GM12878 (cell line): ENCODE data around the gene SMARCE1. TPM values are rescaled to one million over a fixed set of nuclear protein-coding genes. Genes with fewer than 3 reads are reported as not detected.

Source experiments
- ATF7 ChIP-seq: fragments of 450-650 bp; IDR thresholded peaks from 2 replicates; pipeline ENCODE4 v1.6.1; 2016; ENCODE audit warnings: low read depth, mild to moderate bottlenecking
- CHD2 ChIP-seq: IDR thresholded peaks from 2 replicates; pipeline ENCODE4 v1.6.1; 2011; ENCODE audit warnings: low read depth, low read length, improper control_type of control experiment, borderline replicate concordance
- EP300 ChIP-seq, 2 experiments: fragments of 150-350 bp in 1 of 2; IDR thresholded peaks; 2 replicates each; pipeline ENCODE4 v1.6.1; 2011 to 2012; ENCODE audit warnings: low read depth in 2 of 2, low read length in 2 of 2, borderline replicate concordance in 1 of 2, improper control_type of control experiment in 1 of 2, inconsistent platforms in 1 of 2; ENCODE audit not compliant: control insufficient read depth in 1 of 2
- HDAC2 ChIP-seq: fragments of 200-600 bp; sonication (generic); IDR thresholded peaks from 2 replicates; pipeline ENCODE4 v1.6.1; 2017
- KLF5 ChIP-seq: fragments of 450-650 bp; IDR thresholded peaks from 2 replicates; pipeline ENCODE4 v1.6.1; 2014; ENCODE audit warnings: mild to moderate bottlenecking; ENCODE audit not compliant: partially characterized antibody
- NBN ChIP-seq: fragments of 450-650 bp; IDR thresholded peaks from 2 replicates; pipeline ENCODE4 v1.6.1; 2016
- NFIC ChIP-seq: IDR thresholded peaks from 2 replicates; pipeline ENCODE4 v1.6.1; 2012; ENCODE audit warnings: low read depth, mild to moderate bottlenecking, inconsistent platforms, low read length, moderate library complexity
- NR2C2 ChIP-seq: IDR thresholded peaks from 2 replicates; pipeline ENCODE4 v1.6.1; 2011; ENCODE audit warnings: borderline replicate concordance, low read depth; ENCODE audit not compliant: control insufficient read depth, insufficient read length
- SMAD5 ChIP-seq: IDR thresholded peaks from 2 replicates; pipeline ENCODE4 v1.6.1; 2016; ENCODE audit warnings: antibody characterized with exemption, low read depth
- SREBF2 ChIP-seq: IDR thresholded peaks from 2 replicates; pipeline ENCODE4 v1.6.1; 2012; ENCODE audit warnings: mild to moderate bottlenecking, low read length
- ZNF384 ChIP-seq: IDR thresholded peaks from 2 replicates; pipeline ENCODE4 v1.6.1; 2012; ENCODE audit warnings: low read depth, mild to moderate bottlenecking, low read length, improper control_type of control experiment, borderline replicate concordance
- polyA plus RNA-seq, 11 experiments: library from polyadenylated mRNA; depleted of rRNA in 4 of 11; unstranded in 6 of 11; stranded (reverse) in 5 of 11; fragments of >200 nt; fragmentation: Nextera tagmentation in 4 of 11; fragmentation: Illumina TruSeq in 1 of 11; extraction: Ambion mirVana in 4 of 11; extraction: Trizol in 1 of 11; gene quantifications; 1 replicate in 1 of 11; 2 replicates in 10 of 11; pipeline versions ENCODE4 v1.2.1 to v1.2.3, GENCODE V29; 2011 to 2016; ENCODE audit warnings: inconsistent platforms in 2 of 11, missing spikeins in 2 of 11, low read depth in 1 of 11
- total RNA-seq, 4 experiments: library from RNA; depleted of rRNA in 3 of 4; stranded (reverse); fragments of >200 nt in 3 of 4; fragmentation: Illumina TruSeq in 1 of 4; extraction: Trizol in 1 of 4; gene quantifications; 2 replicates each; pipeline versions ENCODE4 v1.2.1 to v1.2.3, GENCODE V29; 2013 to 2021
- TF ChIP-seq, protein P1 (sequence below): IDR thresholded peaks from 2 replicates; pipeline ENCODE4 v1.6.1; 2012; ENCODE audit warnings: improper control_type of control experiment, low read depth, low read length; ENCODE audit not compliant: insufficient replicate concordance
- TF ChIP-seq, protein P2 (sequence below): IDR thresholded peaks from 2 replicates; pipeline ENCODE4 v1.6.1; 2012; ENCODE audit warnings: low read depth, low read length, improper control_type of control experiment
- TF ChIP-seq, protein P3 (sequence below): fragments of 450-650 bp; IDR thresholded peaks from 2 replicates; pipeline ENCODE4 v1.6.1; 2018; ENCODE audit warnings: mild to moderate bottlenecking, low read depth, moderate library complexity; ENCODE audit not compliant: partially characterized antibody
- TF ChIP-seq, protein P4 (sequence below): IDR thresholded peaks from 2 replicates; pipeline ENCODE4 v1.6.1; 2012; ENCODE audit warnings: mild to moderate bottlenecking, low read depth, low read length
- TF ChIP-seq, protein P5 (sequence below): fragments of 450-650 bp; IDR thresholded peaks from 2 replicates; pipeline ENCODE4 v1.6.1; 2017; ENCODE audit warnings: mild to moderate bottlenecking, low read depth, inconsistent platforms; ENCODE audit not compliant: poor library complexity, severe bottlenecking

Gene SMARCE1
- total and polyA plus RNA-seq, 10 of the 15 experiments (the other 5 are each of a cell fraction or from before 2014, with no cell fraction given): 87.9 to 191 (median 132) TPM

DNA sequence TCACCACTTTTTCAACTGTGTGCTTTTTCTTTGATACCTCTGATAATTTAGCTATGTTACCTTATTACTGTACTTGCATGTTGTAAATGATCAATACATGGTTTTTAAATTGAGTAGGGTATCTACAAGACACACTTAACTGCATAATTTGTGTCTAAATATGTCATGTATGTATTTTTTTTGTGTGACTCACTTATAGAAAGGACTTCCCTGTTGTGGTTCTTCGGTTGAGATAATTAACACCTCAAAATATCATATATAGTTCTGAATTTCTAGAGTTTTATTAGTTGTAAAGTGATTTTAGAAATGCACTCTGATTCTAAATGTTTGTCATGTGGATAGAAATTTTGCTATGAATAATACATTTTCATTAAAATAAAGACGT, 31.9 kb upstream of the SMARCE1 start (continued):
- peak; percentile 43; the same call in 1 of the 2 replicates for TF ChIP-seq ZNF384
- TF ChIP-seq NBN: 0 out of 2 replicates have a peak, but pooled peaks have one; percentile 2
- TF ChIP-seq KLF5: no peak
- no peak for TF ChIP-seq CHD2
- TF ChIP-seq SMAD5: no peak
- no peak for TF ChIP-seq HDAC2
- TF ChIP-seq SREBF2: no peak
- peak; percentile 42; the same call in 1 of the 2 replicates for TF ChIP-seq ATF7
- no peak for TF ChIP-seq NFIC
- peak in 1 of 2 experiments; percentile 29; a peak in 1 of 4 replicates for TF ChIP-seq EP300 (IDR thresholded peaks at IDR 0.05; ENCODE audit: borderline replicate concordance in 1 of 2, control insufficient read depth in 1 of 2, low read depth in 2 of 2, low read length in 2 of 2)
- TF ChIP-seq, protein P1, sequence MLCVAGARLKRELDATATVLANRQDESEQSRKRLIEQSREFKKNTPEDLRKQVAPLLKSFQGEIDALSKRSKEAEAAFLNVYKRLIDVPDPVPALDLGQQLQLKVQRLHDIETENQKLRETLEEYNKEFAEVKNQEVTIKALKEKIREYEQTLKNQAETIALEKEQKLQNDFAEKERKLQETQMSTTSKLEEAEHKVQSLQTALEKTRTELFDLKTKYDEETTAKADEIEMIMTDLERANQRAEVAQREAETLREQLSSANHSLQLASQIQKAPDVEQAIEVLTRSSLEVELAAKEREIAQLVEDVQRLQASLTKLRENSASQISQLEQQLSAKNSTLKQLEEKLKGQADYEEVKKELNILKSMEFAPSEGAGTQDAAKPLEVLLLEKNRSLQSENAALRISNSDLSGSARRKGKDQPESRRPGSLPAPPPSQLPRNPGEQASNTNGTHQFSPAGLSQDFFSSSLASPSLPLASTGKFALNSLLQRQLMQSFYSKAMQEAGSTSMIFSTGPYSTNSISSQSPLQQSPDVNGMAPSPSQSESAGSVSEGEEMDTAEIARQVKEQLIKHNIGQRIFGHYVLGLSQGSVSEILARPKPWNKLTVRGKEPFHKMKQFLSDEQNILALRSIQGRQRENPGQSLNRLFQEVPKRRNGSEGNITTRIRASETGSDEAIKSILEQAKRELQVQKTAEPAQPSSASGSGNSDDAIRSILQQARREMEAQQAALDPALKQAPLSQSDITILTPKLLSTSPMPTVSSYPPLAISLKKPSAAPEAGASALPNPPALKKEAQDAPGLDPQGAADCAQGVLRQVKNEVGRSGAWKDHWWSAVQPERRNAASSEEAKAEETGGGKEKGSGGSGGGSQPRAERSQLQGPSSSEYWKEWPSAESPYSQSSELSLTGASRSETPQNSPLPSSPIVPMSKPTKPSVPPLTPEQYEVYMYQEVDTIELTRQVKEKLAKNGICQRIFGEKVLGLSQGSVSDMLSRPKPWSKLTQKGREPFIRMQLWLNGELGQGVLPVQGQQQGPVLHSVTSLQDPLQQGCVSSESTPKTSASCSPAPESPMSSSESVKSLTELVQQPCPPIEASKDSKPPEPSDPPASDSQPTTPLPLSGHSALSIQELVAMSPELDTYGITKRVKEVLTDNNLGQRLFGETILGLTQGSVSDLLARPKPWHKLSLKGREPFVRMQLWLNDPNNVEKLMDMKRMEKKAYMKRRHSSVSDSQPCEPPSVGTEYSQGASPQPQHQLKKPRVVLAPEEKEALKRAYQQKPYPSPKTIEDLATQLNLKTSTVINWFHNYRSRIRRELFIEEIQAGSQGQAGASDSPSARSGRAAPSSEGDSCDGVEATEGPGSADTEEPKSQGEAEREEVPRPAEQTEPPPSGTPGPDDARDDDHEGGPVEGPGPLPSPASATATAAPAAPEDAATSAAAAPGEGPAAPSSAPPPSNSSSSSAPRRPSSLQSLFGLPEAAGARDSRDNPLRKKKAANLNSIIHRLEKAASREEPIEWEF: peak; percentile 76
- TF ChIP-seq, protein P2, sequence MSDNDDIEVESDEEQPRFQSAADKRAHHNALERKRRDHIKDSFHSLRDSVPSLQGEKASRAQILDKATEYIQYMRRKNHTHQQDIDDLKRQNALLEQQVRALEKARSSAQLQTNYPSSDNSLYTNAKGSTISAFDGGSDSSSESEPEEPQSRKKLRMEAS: no peak
- TF ChIP-seq, protein P3, sequence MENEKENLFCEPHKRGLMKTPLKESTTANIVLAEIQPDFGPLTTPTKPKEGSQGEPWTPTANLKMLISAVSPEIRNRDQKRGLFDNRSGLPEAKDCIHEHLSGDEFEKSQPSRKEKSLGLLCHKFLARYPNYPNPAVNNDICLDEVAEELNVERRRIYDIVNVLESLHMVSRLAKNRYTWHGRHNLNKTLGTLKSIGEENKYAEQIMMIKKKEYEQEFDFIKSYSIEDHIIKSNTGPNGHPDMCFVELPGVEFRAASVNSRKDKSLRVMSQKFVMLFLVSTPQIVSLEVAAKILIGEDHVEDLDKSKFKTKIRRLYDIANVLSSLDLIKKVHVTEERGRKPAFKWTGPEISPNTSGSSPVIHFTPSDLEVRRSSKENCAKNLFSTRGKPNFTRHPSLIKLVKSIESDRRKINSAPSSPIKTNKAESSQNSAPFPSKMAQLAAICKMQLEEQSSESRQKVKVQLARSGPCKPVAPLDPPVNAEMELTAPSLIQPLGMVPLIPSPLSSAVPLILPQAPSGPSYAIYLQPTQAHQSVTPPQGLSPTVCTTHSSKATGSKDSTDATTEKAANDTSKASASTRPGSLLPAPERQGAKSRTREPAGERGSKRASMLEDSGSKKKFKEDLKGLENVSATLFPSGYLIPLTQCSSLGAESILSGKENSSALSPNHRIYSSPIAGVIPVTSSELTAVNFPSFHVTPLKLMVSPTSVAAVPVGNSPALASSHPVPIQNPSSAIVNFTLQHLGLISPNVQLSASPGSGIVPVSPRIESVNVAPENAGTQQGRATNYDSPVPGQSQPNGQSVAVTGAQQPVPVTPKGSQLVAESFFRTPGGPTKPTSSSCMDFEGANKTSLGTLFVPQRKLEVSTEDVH: no peak
- no peak for TF ChIP-seq NR2C2
- TF ChIP-seq, protein P4, sequence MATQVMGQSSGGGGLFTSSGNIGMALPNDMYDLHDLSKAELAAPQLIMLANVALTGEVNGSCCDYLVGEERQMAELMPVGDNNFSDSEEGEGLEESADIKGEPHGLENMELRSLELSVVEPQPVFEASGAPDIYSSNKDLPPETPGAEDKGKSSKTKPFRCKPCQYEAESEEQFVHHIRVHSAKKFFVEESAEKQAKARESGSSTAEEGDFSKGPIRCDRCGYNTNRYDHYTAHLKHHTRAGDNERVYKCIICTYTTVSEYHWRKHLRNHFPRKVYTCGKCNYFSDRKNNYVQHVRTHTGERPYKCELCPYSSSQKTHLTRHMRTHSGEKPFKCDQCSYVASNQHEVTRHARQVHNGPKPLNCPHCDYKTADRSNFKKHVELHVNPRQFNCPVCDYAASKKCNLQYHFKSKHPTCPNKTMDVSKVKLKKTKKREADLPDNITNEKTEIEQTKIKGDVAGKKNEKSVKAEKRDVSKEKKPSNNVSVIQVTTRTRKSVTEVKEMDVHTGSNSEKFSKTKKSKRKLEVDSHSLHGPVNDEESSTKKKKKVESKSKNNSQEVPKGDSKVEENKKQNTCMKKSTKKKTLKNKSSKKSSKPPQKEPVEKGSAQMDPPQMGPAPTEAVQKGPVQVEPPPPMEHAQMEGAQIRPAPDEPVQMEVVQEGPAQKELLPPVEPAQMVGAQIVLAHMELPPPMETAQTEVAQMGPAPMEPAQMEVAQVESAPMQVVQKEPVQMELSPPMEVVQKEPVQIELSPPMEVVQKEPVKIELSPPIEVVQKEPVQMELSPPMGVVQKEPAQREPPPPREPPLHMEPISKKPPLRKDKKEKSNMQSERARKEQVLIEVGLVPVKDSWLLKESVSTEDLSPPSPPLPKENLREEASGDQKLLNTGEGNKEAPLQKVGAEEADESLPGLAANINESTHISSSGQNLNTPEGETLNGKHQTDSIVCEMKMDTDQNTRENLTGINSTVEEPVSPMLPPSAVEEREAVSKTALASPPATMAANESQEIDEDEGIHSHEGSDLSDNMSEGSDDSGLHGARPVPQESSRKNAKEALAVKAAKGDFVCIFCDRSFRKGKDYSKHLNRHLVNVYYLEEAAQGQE: no peak
- TF ChIP-seq, protein P5, sequence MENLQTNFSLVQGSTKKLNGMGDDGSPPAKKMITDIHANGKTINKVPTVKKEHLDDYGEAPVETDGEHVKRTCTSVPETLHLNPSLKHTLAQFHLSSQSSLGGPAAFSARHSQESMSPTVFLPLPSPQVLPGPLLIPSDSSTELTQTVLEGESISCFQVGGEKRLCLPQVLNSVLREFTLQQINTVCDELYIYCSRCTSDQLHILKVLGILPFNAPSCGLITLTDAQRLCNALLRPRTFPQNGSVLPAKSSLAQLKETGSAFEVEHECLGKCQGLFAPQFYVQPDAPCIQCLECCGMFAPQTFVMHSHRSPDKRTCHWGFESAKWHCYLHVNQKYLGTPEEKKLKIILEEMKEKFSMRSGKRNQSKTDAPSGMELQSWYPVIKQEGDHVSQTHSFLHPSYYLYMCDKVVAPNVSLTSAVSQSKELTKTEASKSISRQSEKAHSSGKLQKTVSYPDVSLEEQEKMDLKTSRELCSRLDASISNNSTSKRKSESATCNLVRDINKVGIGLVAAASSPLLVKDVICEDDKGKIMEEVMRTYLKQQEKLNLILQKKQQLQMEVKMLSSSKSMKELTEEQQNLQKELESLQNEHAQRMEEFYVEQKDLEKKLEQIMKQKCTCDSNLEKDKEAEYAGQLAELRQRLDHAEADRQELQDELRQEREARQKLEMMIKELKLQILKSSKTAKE: no peak
